ENCODE measurements around the gene ANKRD13A.

GRCh38 chr12:109996483-109996853, 2.8 kb upstream of the ANKRD13A start:
- TF ChIP-seq USF2 (IDR thresholded peaks at IDR 0.05; ENCODE audit: low read length) (no peak), SRF (IDR thresholded peaks at IDR 0.05; ENCODE audit: low read depth, low read length) (no peak)

Measured in H1 (cell line).